Muscle of back (tissue), 11 donors: Measurements from ENCODE around the gene PCDHGB5. TPM values are rescaled to one million over a fixed set of nuclear protein-coding genes. Genes with fewer than 3 reads are reported as not detected.

Source experiments
- DNase-seq, 3 donors: peaks; one replicate each; pipeline versions ENCODE4 v3.0.0 to v3.0.0-alpha.2; 2013
- polyA plus RNA-seq, 10 donors: library from polyadenylated mRNA; unstranded; fragments of 120-200 nt; gene quantifications; one replicate each; pipeline ENCODE4 v1.2.1, GENCODE V29; 2013; ENCODE audit not compliant: insufficient read length in 10 of 10

PCDHGB5 gene
- polyA plus RNA-seq, 10 donors, result 2.5 to 7.0 (median 4.1) TPM

DNA sequence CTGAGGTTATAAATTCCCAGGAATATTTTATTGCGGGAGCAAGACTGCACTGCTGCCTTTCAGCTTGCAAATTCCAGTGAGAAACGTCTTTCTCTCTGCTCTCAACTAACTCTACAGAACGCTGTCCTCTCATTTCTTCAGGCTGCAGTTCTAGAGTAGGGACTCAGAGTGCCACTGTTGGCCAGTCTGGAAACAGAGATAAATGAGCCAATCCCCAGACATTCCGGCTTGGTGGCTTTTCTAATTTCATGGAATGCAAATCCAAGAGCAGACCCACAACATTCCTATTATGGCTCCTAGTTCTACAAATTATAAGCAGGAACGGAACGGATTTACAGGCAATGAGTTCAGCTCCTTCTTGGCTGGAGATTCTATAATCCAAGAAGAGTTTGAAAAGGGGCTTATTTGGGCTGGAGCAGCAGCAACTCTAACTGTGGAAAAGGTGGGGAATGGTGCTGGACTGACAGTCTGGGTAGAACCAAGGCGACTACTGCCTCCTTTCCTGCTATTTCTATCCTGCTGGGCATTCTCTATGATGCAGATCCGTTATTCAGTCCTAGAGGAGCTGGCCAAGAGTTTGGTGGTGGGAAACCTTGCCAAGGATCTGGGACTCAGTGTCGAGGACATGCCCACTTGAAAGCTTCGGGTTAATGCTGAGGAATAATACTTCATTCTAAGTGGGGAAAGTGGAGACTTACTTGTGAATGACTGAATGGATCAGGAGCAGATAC is 41.8 kb downstream of the PCDHGB5 start:
- no peak for DNase-seq

DNA sequence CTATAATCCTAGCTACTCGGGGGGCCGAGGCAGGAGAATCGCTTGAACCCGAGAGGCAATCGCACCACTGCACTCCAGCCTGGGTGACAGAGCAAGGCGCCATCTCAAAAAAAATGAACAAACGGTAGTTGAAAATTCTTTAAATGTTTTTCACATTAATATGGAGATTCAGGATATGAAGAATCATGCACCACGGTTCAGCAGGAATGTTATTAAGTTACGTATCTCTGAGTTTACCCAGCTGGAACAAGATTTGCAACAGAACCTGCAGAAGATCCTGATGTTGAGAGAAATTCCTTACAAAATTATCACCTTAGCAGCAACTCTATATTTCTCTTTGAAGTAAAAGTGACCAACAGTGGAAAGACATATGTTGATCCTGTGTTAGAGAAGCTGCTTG is 42.6 kb downstream of the PCDHGB5 start:
- no peak for DNase-seq

DNA sequence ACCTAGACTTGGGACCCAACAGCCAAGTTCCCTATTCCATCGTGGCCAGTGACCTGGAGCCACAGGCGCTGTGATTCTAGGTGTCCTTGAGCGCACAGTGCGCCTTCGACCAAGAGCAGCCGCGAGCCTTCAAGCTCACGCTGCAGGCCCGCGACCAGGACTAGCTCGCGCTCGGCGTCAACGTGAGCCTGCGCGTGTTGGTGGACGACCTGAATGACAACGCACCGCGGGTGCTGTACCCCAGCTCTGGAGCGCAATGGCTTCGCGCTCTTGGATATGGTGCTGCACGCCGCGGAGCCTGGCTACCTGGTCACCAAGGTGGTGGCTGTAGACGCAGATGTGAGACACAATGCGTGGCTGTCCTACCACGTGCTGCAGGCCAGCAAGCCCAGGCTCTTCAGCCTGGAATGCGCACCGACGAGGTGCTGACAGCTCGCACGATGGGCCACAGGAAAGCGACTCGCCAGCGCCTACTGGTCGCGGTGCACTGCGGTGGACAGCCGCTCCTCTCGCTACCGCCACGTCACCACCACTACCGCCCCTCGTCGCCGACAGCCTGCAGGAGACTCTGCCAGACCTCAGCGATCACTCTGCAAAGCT is 43.9 kb downstream of the PCDHGB5 start:
- DNase-seq, result no peak

Other genes with a start within 250 kb of the PCDHGB5 start
- gene PCDHB6, start 247.9 kb upstream of the PCDHGB5 start, polyA plus RNA-seq, result 1 to 10 TPM; 1.3 to 2.5 (median 1.8) TPM
- 1 to 10 TPM; 1.8 to 3.5 (median 2.6) TPM for gene PCDHB7, start 225.3 kb upstream of the PCDHGB5 start, polyA plus RNA-seq
- 1 to 10 TPM in 8 of 10 donors, under 1 TPM in 2; 0.34 to 2.4 (median 1.3) TPM for gene PCDHB8, start 220.2 kb upstream of the PCDHGB5 start, polyA plus RNA-seq
- 1 to 10 TPM; 2.3 to 6.1 (median 4.2) TPM for gene PCDHB16, start 215.6 kb upstream of the PCDHGB5 start, polyA plus RNA-seq
- gene PCDHB9, start 210.8 kb upstream of the PCDHGB5 start, polyA plus RNA-seq, result 1 to 10 TPM; 1.4 to 3.9 (median 2.5) TPM
- gene PCDHB10, start 205.6 kb upstream of the PCDHGB5 start, polyA plus RNA-seq, result 1 to 10 TPM; 3.6 to 6.4 (median 4.9) TPM
- 1 to 10 TPM; 1.6 to 3.5 (median 2.7) TPM for gene PCDHB11, start 198.3 kb upstream of the PCDHGB5 start, polyA plus RNA-seq
- 1 to 10 TPM; 2.3 to 3.7 (median 2.8) TPM for gene PCDHB12, start 189.2 kb upstream of the PCDHGB5 start, polyA plus RNA-seq
- 1 to 10 TPM; 2.3 to 3.6 (median 2.6) TPM for gene PCDHB13, start 184.0 kb upstream of the PCDHGB5 start, polyA plus RNA-seq
- 1 to 10 TPM; 5.3 to 8.1 (median 6.6) TPM for gene PCDHB14, start 174.6 kb upstream of the PCDHGB5 start, polyA plus RNA-seq
- gene PCDHB15, start 152.6 kb upstream of the PCDHGB5 start, polyA plus RNA-seq, result 1 to 10 TPM; 5.9 to 9.7 (median 7.8) TPM
- under 1 TPM in 1 of 10 donors, not detected in 9; 0.17 TPM for gene SLC25A2, start 93.9 kb upstream of the PCDHGB5 start, polyA plus RNA-seq
- gene TAF7, start 77.2 kb upstream of the PCDHGB5 start, polyA plus RNA-seq, result 10 to 100 TPM; 74.5 to 97.2 (median 82.8) TPM
- under 1 TPM; 0.38 to 0.64 (median 0.54) TPM for gene PCDHGA1, start 67.4 kb upstream of the PCDHGB5 start, polyA plus RNA-seq
- 1 to 10 TPM; 1.7 to 3.1 (median 2.4) TPM for gene PCDHGA2, start 59.2 kb upstream of the PCDHGB5 start, polyA plus RNA-seq
- 1 to 10 TPM; 1.2 to 1.7 (median 1.4) TPM for gene PCDHGA3, start 54.1 kb upstream of the PCDHGB5 start, polyA plus RNA-seq
- gene PCDHGB1, start 47.8 kb upstream of the PCDHGB5 start, polyA plus RNA-seq, result under 1 TPM; 0.36 to 0.88 (median 0.60) TPM
- gene PCDHGA4, start 42.9 kb upstream of the PCDHGB5 start, polyA plus RNA-seq, result 1 to 10 TPM; 1.1 to 1.8 (median 1.3) TPM
- gene PCDHGB2, start 38.0 kb upstream of the PCDHGB5 start, polyA plus RNA-seq, result 1 to 10 TPM; 1.9 to 2.6 (median 2.2) TPM
- gene PCDHGA5, start 33.8 kb upstream of the PCDHGB5 start, polyA plus RNA-seq, result 1 to 10 TPM; 1.9 to 3.3 (median 2.6) TPM
- 1 to 10 TPM in 9 of 10 donors, under 1 TPM in 1; 0.99 to 1.7 (median 1.4) TPM for gene PCDHGB3, start 27.7 kb upstream of the PCDHGB5 start, polyA plus RNA-seq
- gene PCDHGA6, start 24.1 kb upstream of the PCDHGB5 start, polyA plus RNA-seq, result 1 to 10 TPM; 2.4 to 5.4 (median 3.4) TPM
- 1 to 10 TPM; 1.2 to 2.0 (median 1.4) TPM for gene PCDHGA7, start 15.2 kb upstream of the PCDHGB5 start, polyA plus RNA-seq
- 1 to 10 TPM; 1.7 to 3.9 (median 2.5) TPM for gene PCDHGB4, start 10.2 kb upstream of the PCDHGB5 start, polyA plus RNA-seq
- under 1 TPM; 0.43 to 0.83 (median 0.57) TPM for gene PCDHGA8, start 5.3 kb upstream of the PCDHGB5 start, polyA plus RNA-seq
- 1 to 10 TPM; 3.4 to 5.3 (median 3.8) TPM for gene PCDHGA9, start 4.8 kb downstream of the PCDHGB5 start, polyA plus RNA-seq
- 1 to 10 TPM; 2.7 to 6.8 (median 4.3) TPM for gene PCDHGB6, start 10.1 kb downstream of the PCDHGB5 start, polyA plus RNA-seq
- 1 to 10 TPM; 1.2 to 2.8 (median 1.8) TPM for gene PCDHGA10, start 15.0 kb downstream of the PCDHGB5 start, polyA plus RNA-seq
- gene PCDHGB7, start 19.7 kb downstream of the PCDHGB5 start, polyA plus RNA-seq, result 10 to 100 TPM in 1 of 10 donors, 1 to 10 TPM in 9; 7.4 to 11.7 (median 8.2) TPM
- gene PCDHGA11, start 23.1 kb downstream of the PCDHGB5 start, polyA plus RNA-seq, result 1 to 10 TPM; 2.9 to 4.8 (median 3.3) TPM
- 1 to 10 TPM; 1.2 to 3.1 (median 2.3) TPM for gene PCDHGA12, start 32.6 kb downstream of the PCDHGB5 start, polyA plus RNA-seq
- 100 to 1,000 TPM in 8 of 10 donors, 10 to 100 TPM in 2; 95.8 to 177 (median 115) TPM for gene PCDHGC3, start 78.0 kb downstream of the PCDHGB5 start, polyA plus RNA-seq
- 1 to 10 TPM in 9 of 10 donors, under 1 TPM in 1; 0.93 to 2.2 (median 1.6) TPM for gene PCDHGC4, start 87.1 kb downstream of the PCDHGB5 start, polyA plus RNA-seq
- 1 to 10 TPM in 1 of 10 donors, under 1 TPM in 9; 0.25 to 1.4 (median 0.44) TPM for gene PCDHGC5, start 91.1 kb downstream of the PCDHGB5 start, polyA plus RNA-seq
- 10 to 100 TPM; 24.3 to 34.3 (median 27.6) TPM for gene DIAPH1, start 221.1 kb downstream of the PCDHGB5 start, polyA plus RNA-seq
- gene HDAC3, start 238.9 kb downstream of the PCDHGB5 start, polyA plus RNA-seq, result 10 to 100 TPM; 42.3 to 60.5 (median 55.2) TPM
- under 1 TPM; 0.19 to 0.90 (median 0.23) TPM for gene RELL2, start 239.1 kb downstream of the PCDHGB5 start, polyA plus RNA-seq